Measurements from ENCODE around the gene MCM5. TPM values are rescaled to one million over a fixed set of nuclear protein-coding genes. Genes with fewer than 3 reads are reported as not detected.

The MCM5 gene
- total and polyA plus RNA-seq, 8 donors: 34.9 to 83.4 (median 63.9) TPM

DNA sequence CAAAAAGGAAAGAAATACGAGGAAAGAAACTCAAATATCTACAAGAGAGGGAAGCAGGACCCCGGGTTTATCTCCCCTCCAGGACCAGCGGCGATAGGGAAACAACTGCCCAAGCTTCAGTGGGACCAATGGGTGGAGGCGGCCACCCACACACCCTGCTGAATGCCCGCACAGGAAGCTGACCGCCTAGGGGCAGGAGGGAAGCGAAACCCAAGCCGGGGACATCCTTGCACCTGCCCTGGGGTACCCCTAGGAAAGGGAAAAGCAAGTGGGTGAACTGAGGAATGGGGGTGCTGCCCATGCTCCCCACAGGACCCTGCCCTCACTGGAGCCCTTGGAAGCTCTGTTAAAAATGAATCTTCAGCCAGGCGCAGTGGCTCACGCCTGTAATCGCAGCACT, 46.6 kb upstream of the MCM5 start:
- Histone ChIP-seq H3K4me3 (no peak overlapping the region), H3K36me3 (peaks cover 0 to 6% of the 10 kb centered on the region in 2 donors), H3K4me1 (peaks cover 9 to 86% of the 10 kb centered on the region in 2 donors), H3K9me3 (no peaks in the 10 kb centered on the region), H3K27me3 (peaks cover 0 to 4% of the 10 kb centered on the region in 2 donors), H3K27ac (peak overlapping the region; percentile 56 to 85)
- peak in 1 of 4 donors; percentile 67 for DNase-seq
- intact Hi-C loops (cut with DNase I): no loop called here
- TF ChIP-seq, protein P1, sequence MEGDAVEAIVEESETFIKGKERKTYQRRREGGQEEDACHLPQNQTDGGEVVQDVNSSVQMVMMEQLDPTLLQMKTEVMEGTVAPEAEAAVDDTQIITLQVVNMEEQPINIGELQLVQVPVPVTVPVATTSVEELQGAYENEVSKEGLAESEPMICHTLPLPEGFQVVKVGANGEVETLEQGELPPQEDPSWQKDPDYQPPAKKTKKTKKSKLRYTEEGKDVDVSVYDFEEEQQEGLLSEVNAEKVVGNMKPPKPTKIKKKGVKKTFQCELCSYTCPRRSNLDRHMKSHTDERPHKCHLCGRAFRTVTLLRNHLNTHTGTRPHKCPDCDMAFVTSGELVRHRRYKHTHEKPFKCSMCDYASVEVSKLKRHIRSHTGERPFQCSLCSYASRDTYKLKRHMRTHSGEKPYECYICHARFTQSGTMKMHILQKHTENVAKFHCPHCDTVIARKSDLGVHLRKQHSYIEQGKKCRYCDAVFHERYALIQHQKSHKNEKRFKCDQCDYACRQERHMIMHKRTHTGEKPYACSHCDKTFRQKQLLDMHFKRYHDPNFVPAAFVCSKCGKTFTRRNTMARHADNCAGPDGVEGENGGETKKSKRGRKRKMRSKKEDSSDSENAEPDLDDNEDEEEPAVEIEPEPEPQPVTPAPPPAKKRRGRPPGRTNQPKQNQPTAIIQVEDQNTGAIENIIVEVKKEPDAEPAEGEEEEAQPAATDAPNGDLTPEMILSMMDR (IDR thresholded peaks at IDR 0.05): no peak
- ATAC-seq: no peak

DNA sequence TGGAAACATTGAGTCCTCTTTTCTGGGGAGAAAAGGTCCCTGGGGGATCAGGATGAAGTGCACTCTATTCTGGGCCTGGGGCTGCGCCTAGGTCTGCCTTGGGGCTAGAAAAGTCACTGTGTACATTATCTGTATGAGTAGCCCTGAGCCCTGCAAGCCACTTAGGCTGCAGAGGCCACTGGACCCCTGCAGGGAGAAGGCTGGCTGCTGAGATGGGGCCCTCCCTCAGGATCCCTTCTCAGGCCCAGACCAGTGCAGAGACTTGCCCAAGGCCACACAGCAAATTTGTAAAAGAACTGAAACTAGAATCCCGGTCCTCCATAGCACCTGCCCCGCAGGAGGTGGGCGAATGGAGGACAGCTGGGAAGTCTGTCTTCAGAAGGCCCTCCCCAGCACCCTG, 45.9 kb upstream of the MCM5 start:
- DNase-seq: no peak
- Histone ChIP-seq H3K27ac (no peak overlapping the region), H3K4me1 (peaks cover 9 to 82% of the 10 kb centered on the region in 2 donors), H3K27me3 (peaks cover 0 to 4% of the 10 kb centered on the region in 2 donors), H3K36me3 (no peaks in the 10 kb centered on the region), H3K9me3 (no peaks in the 10 kb centered on the region), H3K4me3 (no peak overlapping the region)
- intact Hi-C loops (cut with DNase I): no loop called here
- TF ChIP-seq, protein P1 (IDR thresholded peaks at IDR 0.05): no peak
- ATAC-seq: no peak

DNA sequence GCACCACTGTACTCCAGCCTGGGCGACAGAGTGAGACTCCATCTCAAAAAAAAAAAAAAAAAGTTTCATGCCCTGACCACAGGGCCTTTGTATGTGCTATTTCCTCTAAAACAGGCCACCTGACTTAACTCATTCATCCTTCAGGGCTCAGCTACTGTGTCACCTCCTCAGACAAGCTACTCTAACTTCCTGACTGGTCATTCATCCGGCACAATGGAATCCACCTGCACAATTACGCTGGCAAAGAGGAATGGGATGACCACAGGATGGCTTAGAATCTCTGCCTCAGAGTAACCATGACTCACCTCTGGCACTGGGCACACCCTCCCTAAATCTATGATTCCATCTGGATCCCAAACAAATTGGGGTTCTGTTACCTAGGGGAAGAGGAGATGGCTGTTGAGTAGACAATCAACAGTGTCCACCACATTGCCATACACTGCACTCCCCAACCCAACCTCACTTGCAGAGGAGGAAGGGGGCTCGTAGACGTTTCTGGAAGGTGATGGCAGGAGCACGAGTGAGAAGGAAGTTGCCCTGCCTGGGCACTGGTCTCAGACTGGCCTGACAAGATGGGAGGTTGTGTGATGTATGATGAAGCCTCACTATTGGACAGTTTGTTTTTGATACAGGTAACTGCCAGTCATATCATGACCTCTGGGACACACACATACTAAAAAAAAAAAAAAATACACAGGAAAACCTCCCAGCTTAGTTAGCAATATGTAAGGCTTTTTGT, 41.9 kb upstream of the MCM5 start:
- Histone ChIP-seq H3K36me3 (no peaks in the 10 kb centered on the region), H3K4me1 (peaks cover 0 to 46% of the 10 kb centered on the region in 2 donors), H3K4me3 (no peak overlapping the region), H3K9me3 (no peaks in the 10 kb centered on the region), H3K27me3 (peaks cover 0 to 4% of the 10 kb centered on the region in 2 donors), H3K27ac (no peak overlapping the region)
- ATAC-seq (no peak), DNase-seq (no peak)
- intact Hi-C loops (cut with DNase I): no loop called here
- TF ChIP-seq, protein P1 (IDR thresholded peaks at IDR 0.05): no peak

DNA sequence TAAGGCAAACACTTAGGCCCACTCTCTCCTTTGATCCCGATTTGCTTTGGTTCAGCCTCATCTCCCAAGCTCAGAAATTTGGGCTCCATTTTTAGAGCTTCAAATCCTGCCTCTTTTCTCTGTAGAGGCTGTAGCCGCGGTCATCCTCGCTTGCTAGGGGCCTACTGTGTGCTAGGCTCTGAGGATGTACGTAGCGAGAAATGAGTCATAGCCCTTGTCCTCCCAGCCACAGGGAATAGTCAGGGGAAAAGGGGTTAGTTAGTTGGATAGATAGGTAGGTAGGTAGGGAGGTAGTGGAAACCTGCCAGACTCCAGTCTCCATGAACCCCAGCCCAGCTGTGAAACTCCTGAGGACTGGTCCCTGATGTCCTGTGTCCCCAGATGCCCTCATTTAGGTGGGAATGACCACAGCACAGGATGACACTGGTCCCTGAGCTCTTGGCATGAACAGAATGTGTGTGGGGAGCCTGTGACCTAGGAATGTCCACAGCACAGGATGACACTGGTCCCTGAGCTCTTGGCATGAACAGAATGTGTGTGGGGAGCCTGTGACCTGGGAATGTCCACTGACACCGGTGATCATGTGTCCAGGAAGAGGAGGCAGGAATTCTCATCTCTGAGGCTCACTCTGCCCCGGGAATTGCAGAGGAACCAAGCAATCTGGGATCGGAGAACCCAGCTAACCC, 40.4 kb upstream of the MCM5 start:
- TF ChIP-seq, protein P1 (IDR thresholded peaks at IDR 0.05): no peak
- Histone ChIP-seq H3K9me3 (no peaks in the 10 kb centered on the region), H3K27ac (no peak overlapping the region), H3K4me1 (peaks cover 0 to 45% of the 10 kb centered on the region in 2 donors), H3K27me3 (peaks cover 0 to 4% of the 10 kb centered on the region in 2 donors), H3K36me3 (no peaks in the 10 kb centered on the region), H3K4me3 (no peak overlapping the region)
- DNase-seq (no peak), ATAC-seq (no peak)
- intact Hi-C loops (cut with DNase I): no loop called here

DNA sequence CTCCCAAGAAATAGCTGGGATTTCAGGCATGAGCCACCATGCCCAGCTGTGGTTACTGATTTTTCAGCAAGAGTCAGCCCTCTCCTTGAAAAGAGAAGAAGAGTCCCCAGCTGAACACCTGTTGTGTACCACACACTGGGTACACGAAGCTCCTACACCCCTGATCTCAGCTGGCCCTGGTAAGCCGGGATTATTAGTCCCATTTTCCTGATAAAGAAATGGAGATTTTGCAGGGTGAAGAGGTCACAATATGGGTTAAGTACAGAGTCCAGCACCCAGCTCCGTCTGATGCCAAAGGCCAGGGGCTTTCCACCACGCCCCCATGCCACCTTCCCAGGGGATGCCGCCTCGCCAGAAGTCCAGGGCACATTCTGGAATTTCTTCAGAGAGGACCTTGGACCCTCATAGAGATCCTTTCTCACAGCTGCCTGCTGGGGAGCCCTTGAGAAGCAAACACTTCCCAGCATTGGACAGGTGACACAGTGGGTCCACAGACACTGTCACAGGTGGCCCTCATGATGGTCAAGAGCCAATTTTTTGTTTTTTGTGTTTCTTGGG, 38.9 kb upstream of the MCM5 start:
- H3K27me3 ChIP-seq: peaks cover 0 to 4% of the 10 kb centered on the region in 2 donors
- no peaks in the 10 kb centered on the region for H3K9me3 ChIP-seq
- intact Hi-C loops (cut with DNase I): no loop called here
- TF ChIP-seq, protein P1 (IDR thresholded peaks at IDR 0.05): no peak
- no peak overlapping the region for H3K4me3 ChIP-seq
- no peak for ATAC-seq
- no peak overlapping the region for H3K27ac ChIP-seq
- no peak for DNase-seq
- peaks cover 0 to 39% of the 10 kb centered on the region in 2 donors for H3K4me1 ChIP-seq
- no peaks in the 10 kb centered on the region for H3K36me3 ChIP-seq

Data from left lung (tissue), 10 donors.